GM12873 (cell line): Measurements from ENCODE around the gene ENC1.

ENCODE experiments used
- CTCF ChIP-seq: IDR thresholded peaks from 2 replicates; pipeline ENCODE4 v1.5.1; 2012; ENCODE audit warnings: low read depth, mild to moderate bottlenecking, moderate library complexity, low read length, control low read depth; ENCODE audit not compliant: insufficient read depth; ENCODE audit errors: missing control alignments

Gene ENC1

DNA sequence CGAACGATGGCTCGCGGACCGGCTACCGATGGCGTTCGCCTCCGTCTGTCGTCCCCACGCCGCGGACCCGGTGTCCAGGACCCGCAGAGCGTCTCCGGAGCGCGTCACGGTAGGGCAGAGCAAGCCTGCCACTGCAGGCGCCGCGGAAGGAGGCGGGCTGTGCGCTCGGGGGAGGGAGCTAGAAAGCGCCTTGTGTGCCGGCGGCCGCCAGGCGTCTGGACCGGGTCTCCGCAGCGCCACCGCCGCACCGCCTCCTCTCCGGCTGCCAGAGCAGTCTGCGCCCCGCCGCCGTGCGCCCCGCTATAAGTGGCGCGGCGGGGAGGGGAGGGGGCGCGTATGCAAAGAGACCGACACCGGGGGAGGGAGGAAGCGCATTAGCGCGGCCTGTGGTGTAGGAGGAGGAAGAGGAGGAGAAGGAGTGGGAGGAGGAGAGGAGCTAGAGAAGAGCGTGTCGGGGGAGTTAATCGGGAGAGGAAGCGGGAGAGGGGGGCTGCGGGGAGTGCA lies at the start of gene ENC1:
TSS of gene ENC1 (minus strand) at position 279 of the 504 bp plus-strand sequence. CDS start 4,243 bp downstream, outside the sequence.
- TF ChIP-seq CTCF, result peak; percentile 62

- TF ChIP-seq CTCF, result no peak
Measured at GRCh38 chr5:74686962-74687751, 46.6 kb upstream of the ENC1 start.

GRCh38 chr5:74685979-74686631 lies 45.6 kb upstream of the ENC1 start:
- TF ChIP-seq CTCF, result no peak

GRCh38 chr5:74684900-74685851 lies 44.6 kb upstream of the ENC1 start, which contains the start of gene HEXB:
Gene HEXB (plus strand): TSS chr5:74685233. CDS start chr5:74685261, 28 bp downstream.
- TF ChIP-seq CTCF, result no peak

- no peak for TF ChIP-seq CTCF
Measured at GRCh38 chr5:74679966-74680365, 39.4 kb upstream of the ENC1 start.

DNA sequence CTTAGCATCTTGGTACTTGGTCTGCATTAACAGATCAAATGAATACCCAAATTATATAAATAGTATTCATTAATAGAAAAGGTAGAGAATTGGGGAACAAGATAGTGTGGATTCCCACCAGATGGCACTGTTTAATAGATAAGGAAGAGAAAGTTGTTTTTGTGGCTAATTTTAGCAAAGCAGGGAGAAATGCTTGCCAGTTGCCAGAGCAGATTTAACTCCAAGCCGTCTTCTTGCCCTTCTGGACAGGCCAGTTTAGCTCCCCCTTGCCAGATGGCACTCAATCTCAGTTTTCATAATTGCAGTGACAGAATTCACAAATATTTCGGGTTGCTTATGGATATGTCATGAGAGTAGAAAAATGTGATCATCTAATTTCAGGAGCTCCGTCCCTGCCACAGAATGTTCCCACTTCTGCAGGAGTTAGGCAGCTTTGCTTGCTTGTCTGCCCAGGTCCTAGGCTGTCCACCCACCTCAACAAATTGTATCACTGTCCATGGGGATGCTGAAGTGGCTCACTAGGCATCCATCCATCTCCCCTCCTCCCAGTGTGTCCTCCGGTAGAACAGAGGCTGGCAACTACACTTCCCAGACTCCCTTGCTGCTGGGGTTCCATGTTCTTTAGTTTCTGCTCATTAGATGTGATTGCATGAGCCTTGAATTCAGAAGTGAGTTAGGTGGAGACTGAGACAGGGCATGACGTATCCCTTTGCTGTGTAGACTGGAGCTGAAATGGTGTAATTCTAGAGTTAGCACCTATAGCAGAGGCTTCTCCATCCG lies 32.7 kb upstream of the ENC1 start:
- no peak for TF ChIP-seq CTCF
